Mesenchymal stem cell (in vitro differentiated cells and primary cell): Measurements from ENCODE around the gene SLC9A4.

Experiments
- DNase-seq: peaks from one replicate; pipeline ENCODE4 v3.0.0-alpha.2; 2013
- H2AFZ ChIP-seq: one replicate; pipeline ENCODE4 v1.6.1; 2013; ENCODE audit warnings: low read depth, mild to moderate bottlenecking, control low read depth, inconsistent platforms, low read length, moderate library complexity
- H2AK5ac ChIP-seq: 2 replicates; pipeline ENCODE4 v1.6.1; 2013; ENCODE audit warnings: low read length, moderate library complexity, mild to moderate bottlenecking, inconsistent platforms; ENCODE audit not compliant: severe bottlenecking
- H2BK120ac ChIP-seq: one replicate; pipeline ENCODE4 v1.6.1; 2013; ENCODE audit warnings: low read depth, mild to moderate bottlenecking, inconsistent platforms, low read length, moderate library complexity
- H2BK12ac ChIP-seq, 2 experiments: one replicate each; pipeline ENCODE4 v1.6.1; 2013; ENCODE audit warnings: inconsistent platforms in 2 of 2, low read length in 2 of 2, mild to moderate bottlenecking in 2 of 2, moderate library complexity in 2 of 2, control low read depth in 1 of 2
- H2BK15ac ChIP-seq: one replicate; pipeline ENCODE4 v1.6.1; 2013; ENCODE audit warnings: mild to moderate bottlenecking, low read depth, inconsistent platforms; ENCODE audit not compliant: poor library complexity, severe bottlenecking
- H2BK5ac ChIP-seq: 2 replicates; pipeline ENCODE4 v1.6.1; 2013; ENCODE audit warnings: low read depth, mild to moderate bottlenecking, low read length, control low read depth, inconsistent platforms; ENCODE audit not compliant: poor library complexity, severe bottlenecking
- H3K14ac ChIP-seq, 2 experiments: one replicate each; pipeline ENCODE4 v1.6.1; 2013; ENCODE audit warnings: inconsistent platforms in 2 of 2, low read length in 2 of 2, control low read depth in 1 of 2, mild to moderate bottlenecking in 1 of 2, moderate library complexity in 1 of 2
- H3K18ac ChIP-seq, 2 experiments: one replicate each; pipeline ENCODE4 v1.6.1; 2013; ENCODE audit warnings: inconsistent platforms in 2 of 2, low read length in 2 of 2, control low read depth in 1 of 2, low read depth in 1 of 2, mild to moderate bottlenecking in 1 of 2
- H3K23ac ChIP-seq, 2 experiments: one replicate each; pipeline ENCODE4 v1.6.1; 2013; ENCODE audit warnings: inconsistent platforms in 2 of 2, low read length in 2 of 2, mild to moderate bottlenecking in 2 of 2, moderate library complexity in 2 of 2, control low read depth in 1 of 2
- H3K27ac ChIP-seq: 2 replicates; pipeline ENCODE4 v1.5.1; 2013; ENCODE audit warnings: mild to moderate bottlenecking, moderate library complexity, low read length, control low read depth, inconsistent platforms; ENCODE audit not compliant: poor library complexity, severe bottlenecking
- H3K27me3 ChIP-seq, 2 experiments: 2 replicates each; pipeline versions ENCODE4 v1.6.1 to v1.7.0; 2013; ENCODE audit warnings: low read length in 2 of 2, mild to moderate bottlenecking in 2 of 2, moderate library complexity in 2 of 2, control low read depth in 1 of 2, inconsistent platforms in 1 of 2; ENCODE audit not compliant: control insufficient read depth in 1 of 2, insufficient read depth in 1 of 2
- H3K36me3 ChIP-seq, 2 experiments: 2 replicates each; pipeline versions ENCODE4 v1.6.1 to v1.7.0; 2013; ENCODE audit warnings: low read length in 2 of 2, control low read depth in 1 of 2, inconsistent platforms in 1 of 2, low read depth in 1 of 2, mild to moderate bottlenecking in 1 of 2; ENCODE audit not compliant: insufficient read depth in 2 of 2, control insufficient read depth in 1 of 2
- H3K4ac ChIP-seq, 2 experiments: one replicate each; pipeline ENCODE4 v1.6.1; 2013; ENCODE audit warnings: inconsistent platforms in 2 of 2, low read length in 2 of 2, mild to moderate bottlenecking in 2 of 2, moderate library complexity in 2 of 2, control low read depth in 1 of 2, low read depth in 1 of 2
- H3K4me1 ChIP-seq: 2 replicates; pipeline ENCODE4 v1.6.1; 2013; ENCODE audit warnings: low read depth, low read length, control low read depth; ENCODE audit not compliant: control insufficient read depth, insufficient read depth
- H3K4me2 ChIP-seq: 2 replicates; pipeline ENCODE4 v1.6.1; 2013; ENCODE audit warnings: low read length, mild to moderate bottlenecking, inconsistent platforms; ENCODE audit not compliant: poor library complexity, severe bottlenecking
- H3K4me3 ChIP-seq, 2 experiments: 2 replicates each; pipeline versions ENCODE4 v1.5.1 to v1.7.0; 2013; ENCODE audit warnings: low read length in 2 of 2, mild to moderate bottlenecking in 2 of 2, control low read depth in 1 of 2, low read depth in 1 of 2; ENCODE audit not compliant: insufficient read depth in 1 of 2
- H3K79me1 ChIP-seq: replicated peaks from 2 replicates; pipeline ENCODE4 v1.6.1; 2013; ENCODE audit warnings: mild to moderate bottlenecking, control low read depth, low read length, inconsistent platforms; ENCODE audit not compliant: poor library complexity, severe bottlenecking
- H3K9ac ChIP-seq: 2 replicates; pipeline ENCODE4 v1.7.0; 2013; ENCODE audit warnings: mild to moderate bottlenecking, low read length, moderate library complexity
- H3K9me3 ChIP-seq: 2 replicates; pipeline ENCODE4 v1.7.0; 2013; ENCODE audit warnings: mild to moderate bottlenecking, low read length; ENCODE audit not compliant: control insufficient read depth
- H4K8ac ChIP-seq: one replicate; pipeline ENCODE4 v1.6.1; 2013; ENCODE audit warnings: inconsistent platforms, mild to moderate bottlenecking, low read length, moderate library complexity
- H4K91ac ChIP-seq: one replicate; pipeline ENCODE4 v1.6.1; 2013; ENCODE audit warnings: mild to moderate bottlenecking, low read length, inconsistent platforms
- WGBS: methylation state at CpG from one replicate; pipeline ENCODE4 v1.1.7; 2013; ENCODE audit warnings: mixed read lengths; 5-methylcytosine and 5-hydroxymethylcytosine counted together

The SLC9A4 gene

DNA sequence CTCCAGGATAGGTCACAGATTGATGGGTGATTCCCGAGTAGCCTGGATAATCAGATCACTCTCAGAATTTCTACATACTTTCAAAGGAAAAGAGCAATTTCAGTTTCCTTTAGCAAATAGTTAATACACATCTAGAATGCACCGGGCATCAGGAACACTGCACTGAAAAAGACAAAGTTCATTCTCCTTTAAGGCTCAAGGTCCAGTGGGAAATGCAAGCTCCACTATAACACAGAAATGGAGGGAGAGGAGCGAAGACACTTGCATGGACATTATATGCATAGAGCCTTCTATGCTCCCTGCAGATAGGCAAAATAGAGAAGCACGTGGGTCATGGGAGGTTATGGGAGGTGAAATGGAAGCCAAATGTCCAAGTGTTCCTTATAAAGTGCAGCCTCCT lies 49.1 kb downstream of the SLC9A4 start:
- no peak overlapping the region for H3K18ac ChIP-seq
- no peaks in the 10 kb centered on the region for H3K36me3 ChIP-seq
- no peak overlapping the region for H2AK5ac ChIP-seq
- no peak overlapping the region for H4K91ac ChIP-seq
- peaks cover 0 to 13% of the 10 kb centered on the region in 2 experiments for H3K27me3 ChIP-seq
- H2BK12ac ChIP-seq: no peak overlapping the region
- no peak overlapping the region for H2AFZ ChIP-seq
- H2BK5ac ChIP-seq: no peak overlapping the region
- no peak overlapping the region for H2BK120ac ChIP-seq
- no peak overlapping the region for H2BK15ac ChIP-seq
- H3K4me1 ChIP-seq: no peaks in the 10 kb centered on the region
- no peak for DNase-seq
- H3K9ac ChIP-seq: no peak overlapping the region
- no peak overlapping the region for H3K4ac ChIP-seq
- no peak overlapping the region for H3K27ac ChIP-seq
- H3K9me3 ChIP-seq: no peaks in the 10 kb centered on the region
- H3K14ac ChIP-seq: no peak overlapping the region
- H3K23ac ChIP-seq: no peak overlapping the region
- H3K79me1 ChIP-seq: no peaks in the 10 kb centered on the region
- WGBS: 100% methylated on average over 3 of the region's 4 CpGs
- H3K4me3 ChIP-seq: no peak overlapping the region
- H3K4me2 ChIP-seq: no peak overlapping the region
- no peak overlapping the region for H4K8ac ChIP-seq

DNA sequence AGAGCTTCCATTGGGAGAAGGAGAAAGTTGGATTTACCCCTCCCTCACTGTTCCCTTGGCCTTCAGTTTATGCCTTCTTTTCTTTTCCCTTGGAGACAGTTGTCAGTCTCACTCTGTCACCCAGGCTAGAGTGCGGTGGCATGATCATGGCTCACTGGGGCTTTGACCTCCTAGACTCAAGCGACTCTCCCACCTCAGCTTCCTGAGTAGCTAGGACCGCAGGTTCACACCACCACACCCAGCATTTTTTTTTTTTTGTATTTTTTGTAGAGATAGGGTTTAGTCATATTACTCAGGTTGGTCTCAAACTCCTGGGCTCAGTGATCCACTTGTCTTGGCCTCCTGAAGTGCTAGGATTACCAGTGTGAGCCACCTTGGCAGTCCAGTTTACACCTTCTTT lies 49.9 kb downstream of the SLC9A4 start:
- Histone ChIP-seq H2BK15ac (no peak overlapping the region), H2AK5ac (no peak overlapping the region), H3K27me3 (peaks cover 0 to 13% of the 10 kb centered on the region in 2 experiments), H4K91ac (no peak overlapping the region), H3K4me3 (no peak overlapping the region), H3K9ac (no peak overlapping the region), H2BK12ac (no peak overlapping the region), H3K79me1 (no peaks in the 10 kb centered on the region), H3K4me1 (no peaks in the 10 kb centered on the region), H3K4me2 (no peak overlapping the region), H3K23ac (no peak overlapping the region), H2BK5ac (no peak overlapping the region), H3K4ac (no peak overlapping the region), H2AFZ (no peak overlapping the region), H3K9me3 (no peaks in the 10 kb centered on the region), H3K27ac (no peak overlapping the region), H4K8ac (no peak overlapping the region), H2BK120ac (no peak overlapping the region), H3K14ac (no peak overlapping the region), H3K36me3 (no peaks in the 10 kb centered on the region), H3K18ac (no peak overlapping the region)
- WGBS: 100% methylated on average over 1 of the region's 3 CpGs
- DNase-seq: no peak

DNA sequence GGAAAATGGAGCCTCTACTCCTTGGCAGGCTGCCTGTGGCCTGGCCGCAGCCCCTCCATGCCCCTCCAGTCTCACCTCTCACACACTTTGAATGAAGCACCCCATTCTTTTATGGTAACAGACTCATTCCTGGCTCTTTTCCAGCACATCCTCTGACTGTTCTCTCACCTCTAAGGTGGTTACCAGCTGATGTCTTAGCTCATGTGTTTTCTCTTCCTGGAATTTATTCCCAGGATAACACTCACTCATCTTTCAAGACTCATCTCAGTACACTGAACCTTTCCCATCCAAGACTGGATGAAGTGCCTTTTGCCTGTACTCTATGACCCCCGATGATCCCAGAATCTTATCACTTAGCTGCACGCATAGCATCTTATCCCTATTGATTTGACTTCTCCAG lies 50.6 kb downstream of the SLC9A4 start:
- no peak overlapping the region for H3K14ac ChIP-seq
- no peak overlapping the region for H2AFZ ChIP-seq
- no peak overlapping the region for H2BK5ac ChIP-seq
- no peak overlapping the region for H3K4ac ChIP-seq
- no peaks in the 10 kb centered on the region for H3K36me3 ChIP-seq
- no peak overlapping the region for H2BK15ac ChIP-seq
- H3K4me2 ChIP-seq: no peak overlapping the region
- no peak overlapping the region for H2AK5ac ChIP-seq
- H3K23ac ChIP-seq: no peak overlapping the region
- no peak overlapping the region for H3K4me3 ChIP-seq
- H3K27me3 ChIP-seq: peaks cover 0 to 13% of the 10 kb centered on the region in 2 experiments
- no peak overlapping the region for H3K18ac ChIP-seq
- WGBS: 76% methylated on average over 3 of the region's 3 CpGs
- no peaks in the 10 kb centered on the region for H3K4me1 ChIP-seq
- no peak overlapping the region for H3K27ac ChIP-seq
- no peak overlapping the region for H2BK120ac ChIP-seq
- no peaks in the 10 kb centered on the region for H3K9me3 ChIP-seq
- no peak overlapping the region for H4K8ac ChIP-seq
- H3K79me1 ChIP-seq: no peaks in the 10 kb centered on the region
- no peak overlapping the region for H4K91ac ChIP-seq
- DNase-seq: no peak
- no peak overlapping the region for H3K9ac ChIP-seq
- H2BK12ac ChIP-seq: no peak overlapping the region

DNA sequence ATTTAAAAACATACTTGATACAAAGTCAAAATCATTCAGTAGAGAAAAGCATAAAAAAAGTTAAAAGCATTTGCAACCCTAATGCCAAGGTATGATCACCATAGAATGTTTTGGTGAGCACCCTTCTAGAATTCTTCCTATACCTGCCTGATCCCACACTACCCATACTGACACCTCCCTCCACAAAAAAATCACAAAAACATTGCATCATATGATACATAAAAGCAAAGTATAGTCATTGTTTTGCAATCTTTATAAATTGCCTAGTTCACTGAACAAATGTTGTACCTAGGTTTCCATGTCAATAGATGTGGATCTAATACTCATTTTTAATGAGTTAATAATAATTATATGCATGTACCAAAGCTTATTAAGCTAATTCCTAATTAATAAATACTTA lies 54.1 kb downstream of the SLC9A4 start:
- Histone ChIP-seq H3K23ac (no peak overlapping the region), H2BK5ac (no peak overlapping the region), H3K4me1 (no peaks in the 10 kb centered on the region), H3K27me3 (peaks cover 4 to 14% of the 10 kb centered on the region in 2 experiments), H3K18ac (no peak overlapping the region), H4K8ac (no peak overlapping the region), H3K4ac (no peak overlapping the region), H2BK120ac (no peak overlapping the region), H2AFZ (no peak overlapping the region), H2BK12ac (no peak overlapping the region), H3K4me3 (no peak overlapping the region), H2BK15ac (no peak overlapping the region), H2AK5ac (no peak overlapping the region), H3K9ac (no peak overlapping the region), H3K27ac (no peak overlapping the region), H3K36me3 (no peaks in the 10 kb centered on the region), H3K79me1 (no peaks in the 10 kb centered on the region), H4K91ac (no peak overlapping the region), H3K9me3 (no peaks in the 10 kb centered on the region), H3K4me2 (no peak overlapping the region), H3K14ac (no peak overlapping the region)
- no peak for DNase-seq
